IMR-90 (cell line): ENCODE data around the gene HSF2. TPM values are rescaled to one million over a fixed set of nuclear protein-coding genes. Genes with fewer than 3 reads are reported as not detected.

Source experiments
- ATAC-seq: fragments of 200-7000 bp; cut with Tn5 transposase; 2 replicates; pipeline ENCODE4 v1.9.1; 2020; ENCODE audit warnings: low read depth, mild to moderate bottlenecking, moderate library complexity
- BruUV-seq: library from RNA; stranded (reverse); fragments of 400-500 nt; replicated peaks from 2 replicates; lab custom pipeline; 2021; lab: Mats Ljungman, UMichigan
- CTCF ChIA-PET: fragments of 300-600 bp; formaldehyde crosslinking; extraction: SDS; loops from one replicate; lab custom pipeline; 2021; ENCODE audit warnings: antibody characterized with exemption; lab: Yijun Ruan, JAX
- POLR2A ChIA-PET: fragments of 300-600 bp; sonication (Branson Sonifier 250); formaldehyde crosslinking; loops from one replicate; lab custom pipeline; 2022; ENCODE audit warnings: antibody characterized with exemption; ENCODE audit not compliant: unreplicated experiment; lab: Charles Lee
- DNase-seq: peaks from one replicate; pipeline ENCODE4 v3.0.0; 2013
- H2AFZ ChIP-seq: replicated peaks from 2 replicates; pipeline ENCODE3; 2013; ENCODE audit warnings: low read length, mild to moderate bottlenecking; ENCODE audit not compliant: poor library complexity
- H2AK5ac ChIP-seq: 2 replicates; pipeline ENCODE4 v1.6.1; 2013; ENCODE audit warnings: low read depth, low read length, inconsistent platforms
- H2AK9ac ChIP-seq: replicated peaks from 2 replicates; pipeline ENCODE3; 2013; ENCODE audit warnings: mild to moderate bottlenecking, low read depth, low read length, moderate library complexity; ENCODE audit not compliant: poor library complexity
- H2BK120ac ChIP-seq: 2 replicates; pipeline ENCODE4 v1.6.1; 2013; ENCODE audit warnings: low read depth, low read length, inconsistent platforms
- H2BK15ac ChIP-seq: 3 replicates; pipeline ENCODE4 v1.6.1; 2013; ENCODE audit warnings: low read depth, low read length, inconsistent platforms
- H2BK20ac ChIP-seq: 2 replicates; pipeline ENCODE4 v1.6.1; 2013; ENCODE audit warnings: low read depth, mild to moderate bottlenecking, inconsistent platforms, low read length, moderate library complexity
- H2BK5ac ChIP-seq: 2 replicates; pipeline ENCODE4 v1.6.1; 2013; ENCODE audit warnings: mild to moderate bottlenecking, low read depth, low read length, inconsistent platforms; ENCODE audit not compliant: poor library complexity, severe bottlenecking
- H3K14ac ChIP-seq: replicated peaks from 2 replicates; pipeline ENCODE4 v1.6.1; 2013; ENCODE audit warnings: low read depth, low read length, inconsistent platforms
- H3K18ac ChIP-seq: 2 replicates; pipeline ENCODE4 v1.6.1; 2013; ENCODE audit warnings: low read depth, low read length, control low read depth
- H3K23ac ChIP-seq: 2 replicates; pipeline ENCODE4 v1.6.1; 2013; ENCODE audit warnings: low read depth, low read length, inconsistent platforms
- H3K27ac ChIP-seq: 2 replicates; pipeline ENCODE4 v1.5.1; 2013; ENCODE audit warnings: mild to moderate bottlenecking, control low read depth, low read length; ENCODE audit not compliant: insufficient read depth
- H3K27me3 ChIP-seq: 2 replicates; pipeline ENCODE4 v1.6.1; 2013; ENCODE audit warnings: low read length; ENCODE audit not compliant: control insufficient read depth, insufficient read depth
- H3K36me3 ChIP-seq: 2 replicates; pipeline ENCODE4 v1.6.1; 2013; ENCODE audit warnings: low read length, mixed read lengths; ENCODE audit not compliant: control insufficient read depth, insufficient read depth
- H3K4ac ChIP-seq: 2 replicates; pipeline ENCODE4 v1.6.1; 2013; ENCODE audit warnings: low read depth, low read length, inconsistent platforms
- H3K4me1 ChIP-seq: 2 replicates; pipeline ENCODE4 v1.6.1; 2013; ENCODE audit warnings: low read length, mixed read lengths; ENCODE audit not compliant: control insufficient read depth, insufficient read depth
- H3K4me2 ChIP-seq: 2 replicates; pipeline ENCODE4 v1.6.1; 2013; ENCODE audit warnings: low read depth, mild to moderate bottlenecking, control low read depth, low read length, moderate library complexity
- H3K4me3 ChIP-seq: 2 replicates; pipeline ENCODE4 v1.5.1; 2013; ENCODE audit warnings: low read depth, mild to moderate bottlenecking, control low read depth, low read length, moderate library complexity; ENCODE audit not compliant: insufficient read depth
- H3K56ac ChIP-seq: 2 replicates; pipeline ENCODE4 v1.6.1; 2013; ENCODE audit warnings: low read length, inconsistent platforms; ENCODE audit not compliant: insufficient read depth; ENCODE audit errors: extremely low read depth
- H3K79me1 ChIP-seq, 2 experiments: 2 replicates each; pipeline ENCODE4 v1.6.1; 2013; ENCODE audit warnings: low read length in 2 of 2, inconsistent platforms in 1 of 2, low read depth in 1 of 2
- H3K9ac ChIP-seq: 2 replicates; pipeline ENCODE4 v1.6.1; 2013; ENCODE audit warnings: low read depth, low read length, control low read depth
- H3K9me1 ChIP-seq: 2 replicates; pipeline ENCODE4 v1.6.1; 2013; ENCODE audit warnings: low read length, inconsistent platforms; ENCODE audit not compliant: insufficient read depth
- H3K9me3 ChIP-seq: 2 replicates; pipeline ENCODE4 v1.6.1; 2013; ENCODE audit warnings: low read length; ENCODE audit not compliant: control insufficient read depth, insufficient read depth
- H4K20me1 ChIP-seq: 2 replicates; pipeline ENCODE4 v1.6.1; 2013; ENCODE audit warnings: low read length, inconsistent platforms; ENCODE audit not compliant: insufficient read depth
- H4K5ac ChIP-seq: 2 replicates; pipeline ENCODE4 v1.6.1; 2013; ENCODE audit warnings: mild to moderate bottlenecking, low read depth, low read length, control low read depth
- H4K8ac ChIP-seq, 2 experiments: 2 replicates each; pipeline ENCODE4 v1.6.1; 2013; ENCODE audit warnings: low read depth in 2 of 2, low read length in 2 of 2, control low read depth in 1 of 2, inconsistent platforms in 1 of 2
- H4K91ac ChIP-seq: 2 replicates; pipeline ENCODE4 v1.6.1; 2013; ENCODE audit warnings: low read depth, low read length, inconsistent platforms; ENCODE audit not compliant: insufficient read depth
- BHLHE40 ChIP-seq: fragments of 150-350 bp; IDR thresholded peaks from 2 replicates; pipeline ENCODE4 v1.6.1; 2016; ENCODE audit warnings: mild to moderate bottlenecking, low read depth, low read length
- CHD1 ChIP-seq: IDR thresholded peaks from 2 replicates; pipeline ENCODE4 v1.6.1; 2012; ENCODE audit warnings: low read depth, low read length, improper control_type of control experiment
- CTCF ChIP-seq: conservative IDR thresholded peaks from 2 replicates; pipeline ENCODE4 v1.5.1; 2012; ENCODE audit warnings: mild to moderate bottlenecking, low read depth, low read length, improper control_type of control experiment
- ELK1 ChIP-seq: fragments of 150-350 bp; IDR thresholded peaks from 2 replicates; pipeline ENCODE4 v1.6.1; 2016; ENCODE audit warnings: low read depth, mild to moderate bottlenecking, low read length, moderate library complexity, borderline replicate concordance
- FOS ChIP-seq: fragments of 150-350 bp; IDR thresholded peaks from 2 replicates; pipeline ENCODE4 v1.6.1; 2016; ENCODE audit warnings: low read depth, low read length
- MAFK ChIP-seq: IDR thresholded peaks from 2 replicates; pipeline ENCODE4 v1.6.1; 2012; ENCODE audit warnings: low read depth, low read length, improper control_type of control experiment
- MAZ ChIP-seq: IDR thresholded peaks from 2 replicates; pipeline ENCODE4 v1.6.1; 2012; ENCODE audit warnings: low read depth, mild to moderate bottlenecking, low read length, improper control_type of control experiment, moderate library complexity, borderline replicate concordance
- MXI1 ChIP-seq: IDR thresholded peaks from 2 replicates; pipeline ENCODE4 v1.6.1; 2012; ENCODE audit warnings: low read depth, mild to moderate bottlenecking, low read length, moderate library complexity, borderline replicate concordance
- NFE2L2 ChIP-seq: fragments of 150-350 bp; IDR thresholded peaks from 2 replicates; pipeline ENCODE4 v1.6.1; 2016; ENCODE audit warnings: low read depth, mild to moderate bottlenecking, low read length
- POLR2A ChIP-seq: IDR thresholded peaks from 2 replicates; pipeline ENCODE4 v1.6.1; 2012; ENCODE audit warnings: mild to moderate bottlenecking, low read depth, low read length
- RAD21 ChIP-seq: IDR thresholded peaks from 2 replicates; pipeline ENCODE4 v1.6.1; 2012; ENCODE audit warnings: low read length, improper control_type of control experiment
- RCOR1 ChIP-seq: IDR thresholded peaks from 2 replicates; pipeline ENCODE4 v1.6.1; 2012; ENCODE audit warnings: mild to moderate bottlenecking, low read length, improper control_type of control experiment; ENCODE audit not compliant: insufficient replicate concordance
- RFX5 ChIP-seq: IDR thresholded peaks from 2 replicates; pipeline ENCODE4 v1.8.0; 2012; ENCODE audit warnings: low read depth, mild to moderate bottlenecking, low read length, moderate library complexity
- SMC3 ChIP-seq: fragments of 150-350 bp; IDR thresholded peaks from 2 replicates; pipeline ENCODE4 v1.6.1; 2016; ENCODE audit warnings: low read depth, mild to moderate bottlenecking, antibody characterized with exemption, low read length, moderate library complexity
- USF2 ChIP-seq: fragments of 150-350 bp; IDR thresholded peaks from 2 replicates; pipeline ENCODE4 v1.6.1; 2017; ENCODE audit warnings: mild to moderate bottlenecking, antibody characterized with exemption, low read length, low read depth
- WGBS, 2 experiments: methylation state at CpG; one replicate each; pipeline versions ENCODE4 v1.1.5 to v1.1.7; 2013; ENCODE audit warnings: missing lambda C conversion rate in 2 of 2; ENCODE audit not compliant: insufficient read length in 1 of 2; ENCODE audit errors: extremely low coverage in 2 of 2; 5-methylcytosine and 5-hydroxymethylcytosine counted together
- dilution Hi-C: fragments of 300-500 bp; cut with HindIII; formaldehyde crosslinking; loops from one replicate; pipeline ENCODE4 v1.14.3; 2018; ENCODE audit warnings: low sequenced_read_pairs; ENCODE audit not compliant: unreplicated experiment
- in situ Hi-C: fragments of 300-500 bp; cut with MboI; formaldehyde crosslinking; loops from 3 replicates; pipeline ENCODE4 v1.14.3; 2019; ENCODE audit warnings: low sequenced_read_pairs, inconsistent platforms, mixed read lengths
- intact Hi-C: fragments of 100-400 bp; cut with micrococcal nuclease; formaldehyde crosslinking; loops from 2 replicates; pipeline ENCODE4 v1.10.0; 2022
- polyA plus RNA-seq, 3 experiments: library from polyadenylated mRNA; depleted of rRNA; stranded (reverse); fragments of >200 nt; gene quantifications; 2 replicates each; pipeline ENCODE4 v1.2.3, GENCODE V29; 2012; ENCODE audit warnings: low replicate concordance in 1 of 3
- total RNA-seq: library from RNA; depleted of rRNA; stranded (reverse); fragments of >200 nt; gene quantifications from 2 replicates; pipeline ENCODE4 v1.2.3, GENCODE V29; 2012

HSF2 gene
- total and polyA plus RNA-seq, 2 of the 4 experiments (the other 2 are of a cell fraction), result 17.6 to 28.9 TPM

GRCh38 chr6:122423734-122424133, 24.3 kb downstream of the HSF2 start:
- Histone ChIP-seq H3K27ac (no peak overlapping the region), H4K91ac (no peak overlapping the region), H2BK15ac (no peak overlapping the region), H2AK9ac (no peak overlapping the region), H3K56ac (no peak overlapping the region), H3K9me1 (no peaks in the 10 kb centered on the region), H2BK20ac (no peak overlapping the region), H3K4me2 (no peak overlapping the region), H2AFZ (no peak overlapping the region), H3K4ac (no peak overlapping the region), H2BK5ac (no peak overlapping the region), H3K9ac (no peak overlapping the region), H3K36me3 (peaks cover 6% of the 10 kb centered on the region), H3K23ac (no peak overlapping the region), H3K79me1 (peaks cover 0 to 3% of the 10 kb centered on the region in 2 experiments; a peak in 1 of 4 replicates), H3K4me1 (0 out of 2 replicates have a peak, but pooled peaks cover 2% of the 10 kb centered on the region), H2BK120ac (no peak overlapping the region), H4K20me1 (no peaks in the 10 kb centered on the region), H3K14ac (no peak overlapping the region), H3K27me3 (no peaks in the 10 kb centered on the region), H3K18ac (no peak overlapping the region), H2AK5ac (no peak overlapping the region), H3K9me3 (no peaks in the 10 kb centered on the region), H4K5ac (no peak overlapping the region), H4K8ac (no peak overlapping the region), H3K4me3 (no peak overlapping the region)
- intact Hi-C loops (no loop called here), dilution Hi-C loops (no loop called here), in situ Hi-C loops (no loop called here)
- ATAC-seq, result no peak
- WGBS, 2 experiments, result 80% methylated on average over 1 of the region's 1 CpG; no CpG with 5 or more reads in 1 of the 2 experiments
- DNase-seq, result no peak
- ChIA-PET POLR2A (no interaction called here), CTCF (interaction anchor here (0.9 to 1.5 kb wide), 2 partner anchors 19 to 69 kb away, joined by 3 to 4 read pairs; no protein-coding TSS in a partner anchor)
- BruUV-seq, result no TSS peak
- TF ChIP-seq MAZ (no peak), USF2 (no peak), RCOR1 (no peak), POLR2A (no peak), BHLHE40 (no peak), SMC3 (no peak), MAFK (no peak), CHD1 (no peak), FOS (no peak), NFE2L2 (no peak), ELK1 (no peak), RAD21 (no peak), RFX5 (no peak), CTCF (no peak), MXI1 (no peak)
